HG02588 (cell line): ENCODE measurements around the gene FRMD4A.

Experiments used
- ATAC-seq: cut with Tn5 transposase; IDR thresholded peaks from one replicate; pipeline ENCODE4 v1.9.1; 2021; ENCODE audit warnings: mild to moderate bottlenecking, moderate library complexity; ENCODE audit not compliant: unreplicated experiment

Gene FRMD4A

DNA sequence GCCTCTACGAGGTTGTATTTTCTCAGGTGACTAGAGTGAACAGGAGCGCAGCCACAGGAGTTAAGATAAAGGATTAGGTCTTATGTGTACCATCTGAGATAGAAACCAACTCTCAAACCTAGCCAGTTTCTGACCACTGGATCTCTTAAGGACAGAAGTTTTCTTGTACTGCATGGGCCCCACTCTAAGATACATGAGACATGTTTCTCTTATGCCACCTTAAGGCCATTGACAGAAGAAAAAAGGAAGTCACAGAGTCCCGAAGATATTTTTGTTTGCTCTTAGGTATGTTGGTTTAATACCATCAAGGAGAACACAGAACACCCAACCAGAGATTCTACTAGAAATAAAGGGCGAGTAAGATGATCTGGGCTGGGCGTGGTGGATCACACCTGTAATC is 335.8 kb downstream of the FRMD4A start:
- no peak for ATAC-seq

DNA sequence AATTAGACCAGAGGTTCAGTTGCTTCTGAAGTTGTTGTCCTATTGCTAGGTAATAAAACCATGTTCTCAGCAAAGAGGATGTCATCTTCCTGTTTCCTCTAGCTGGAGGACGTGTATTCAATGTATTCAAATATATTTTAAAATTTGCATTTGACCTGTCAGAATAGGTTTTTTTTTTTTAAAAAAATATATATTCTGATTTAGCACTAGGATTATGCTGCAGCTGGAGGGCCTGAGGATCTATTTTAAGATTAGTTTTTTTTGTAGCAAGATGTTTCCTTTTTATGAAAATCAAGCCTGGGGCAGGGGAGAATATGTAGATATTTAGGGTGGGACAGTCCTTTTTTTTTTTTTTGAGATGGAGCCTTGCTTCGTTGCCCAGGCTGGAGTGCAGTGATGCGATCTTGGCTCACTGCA is 337.0 kb downstream of the FRMD4A start:
- ATAC-seq: no peak

DNA sequence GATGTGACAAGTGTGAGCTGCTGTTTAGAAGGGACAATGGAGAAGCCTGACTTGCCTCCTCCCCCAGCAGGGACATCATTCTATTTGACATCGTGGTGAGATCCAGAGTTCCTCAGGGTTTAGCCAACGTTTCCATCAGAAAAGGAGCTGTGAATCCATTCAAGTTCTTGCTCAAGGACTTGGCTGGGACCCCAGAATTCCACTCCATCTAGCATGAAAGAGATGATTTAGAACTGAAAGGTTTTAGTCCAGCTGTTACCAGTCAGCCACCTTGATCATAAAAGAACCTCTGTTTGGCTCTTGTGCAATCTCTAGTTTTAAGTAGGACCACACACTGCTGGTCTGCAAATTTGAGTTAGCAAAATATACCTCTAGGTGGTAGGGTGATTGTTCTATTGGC is 337.6 kb downstream of the FRMD4A start:
- no peak for ATAC-seq

DNA sequence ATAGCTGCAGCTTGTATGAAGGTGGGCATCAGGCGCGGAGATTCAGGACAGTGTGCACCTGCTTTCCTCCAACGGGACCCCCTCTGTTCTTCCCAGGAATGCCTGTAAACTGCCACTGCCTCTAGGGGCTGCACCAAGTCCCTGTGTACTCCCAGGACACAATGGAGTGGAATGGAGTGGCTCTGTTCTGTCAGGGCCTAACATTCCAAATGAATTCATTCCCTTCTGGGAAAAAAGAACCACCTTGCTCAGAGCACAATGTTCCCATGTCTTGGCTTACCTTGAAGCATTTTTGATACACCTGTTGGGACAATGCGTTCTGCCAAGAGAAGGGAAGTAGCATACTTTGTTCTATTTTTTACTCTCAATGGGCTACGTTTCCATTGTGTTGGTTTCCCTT is 339.4 kb downstream of the FRMD4A start:
- ATAC-seq: no peak

DNA sequence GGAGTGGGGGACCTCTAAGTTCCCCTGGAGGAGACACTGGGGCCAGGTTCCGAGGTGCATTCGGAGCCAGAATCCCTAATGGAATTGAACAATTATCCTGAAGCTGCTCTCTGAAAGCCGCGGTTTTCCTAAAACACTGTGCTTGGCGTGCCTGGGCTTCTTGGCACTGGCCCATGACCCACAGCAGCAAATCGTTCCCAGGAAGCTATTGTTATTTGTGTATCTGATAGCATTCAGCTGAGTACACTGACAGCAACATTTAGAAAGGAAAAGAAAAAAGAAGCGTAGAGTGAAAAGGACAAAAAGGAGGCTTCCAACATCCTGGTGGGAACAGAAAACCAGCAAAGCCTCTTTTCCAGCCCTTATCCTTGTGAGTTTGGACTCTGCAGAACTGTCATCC is 339.8 kb downstream of the FRMD4A start:
- ATAC-seq: no peak

DNA sequence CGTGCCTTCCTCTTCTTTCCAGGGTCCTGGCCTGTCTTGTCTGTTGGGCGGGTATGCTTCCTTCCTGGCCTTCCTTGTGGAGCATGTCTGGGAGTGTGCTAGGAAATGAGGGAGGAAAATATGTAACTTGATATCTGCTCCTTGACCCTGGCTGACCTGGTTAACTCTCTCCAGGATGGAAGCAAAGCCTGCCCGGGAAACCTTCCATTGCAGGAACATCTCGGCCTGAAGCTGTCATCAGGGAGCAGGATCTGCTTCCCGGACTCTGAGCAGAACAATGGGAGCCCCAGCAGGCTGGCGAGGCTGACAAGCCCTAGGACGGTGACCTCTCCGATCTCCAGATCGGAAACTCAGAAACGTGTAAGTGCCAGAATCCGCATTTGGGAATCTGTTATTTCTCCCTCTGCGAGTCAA is 340.3 kb downstream of the FRMD4A start:
- ATAC-seq: no peak

DNA sequence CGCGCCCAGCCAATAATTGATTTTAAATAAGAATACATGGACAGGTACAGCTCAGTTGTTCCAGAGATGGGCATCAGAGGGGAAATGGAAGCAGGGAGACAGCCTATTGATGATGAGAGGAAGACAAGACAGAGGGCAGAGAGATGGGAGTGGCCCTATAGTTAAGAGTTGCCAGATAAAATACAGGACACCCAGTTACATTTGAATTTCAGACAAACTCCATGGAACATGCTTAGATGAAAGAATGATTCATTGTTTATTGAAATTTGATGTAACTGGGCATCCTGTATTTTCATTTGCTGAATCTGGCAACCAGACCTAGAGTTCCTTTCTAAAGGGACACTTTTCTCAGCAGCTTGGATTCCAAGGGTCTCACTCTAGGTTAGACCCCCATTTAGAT is 341.1 kb downstream of the FRMD4A start:
- no peak for ATAC-seq

DNA sequence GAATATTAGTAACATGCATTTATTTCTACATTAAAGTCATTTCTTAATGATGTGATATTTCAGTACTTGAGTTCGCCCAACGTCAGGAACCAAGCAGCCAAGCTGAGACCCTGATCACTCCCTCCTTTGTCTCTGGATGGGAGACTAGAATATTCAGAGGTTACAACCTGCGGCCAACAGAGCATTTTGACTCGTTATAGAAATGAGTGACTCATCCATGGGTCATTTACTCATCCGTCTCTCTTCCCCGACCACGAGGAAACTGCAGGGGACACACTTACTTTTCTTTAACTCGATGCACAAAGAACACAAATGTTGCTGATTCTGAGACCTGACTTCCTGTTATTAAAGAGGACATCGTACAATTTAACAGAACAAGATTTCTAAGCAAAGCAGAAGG is 343.3 kb downstream of the FRMD4A start:
- ATAC-seq: no peak

DNA sequence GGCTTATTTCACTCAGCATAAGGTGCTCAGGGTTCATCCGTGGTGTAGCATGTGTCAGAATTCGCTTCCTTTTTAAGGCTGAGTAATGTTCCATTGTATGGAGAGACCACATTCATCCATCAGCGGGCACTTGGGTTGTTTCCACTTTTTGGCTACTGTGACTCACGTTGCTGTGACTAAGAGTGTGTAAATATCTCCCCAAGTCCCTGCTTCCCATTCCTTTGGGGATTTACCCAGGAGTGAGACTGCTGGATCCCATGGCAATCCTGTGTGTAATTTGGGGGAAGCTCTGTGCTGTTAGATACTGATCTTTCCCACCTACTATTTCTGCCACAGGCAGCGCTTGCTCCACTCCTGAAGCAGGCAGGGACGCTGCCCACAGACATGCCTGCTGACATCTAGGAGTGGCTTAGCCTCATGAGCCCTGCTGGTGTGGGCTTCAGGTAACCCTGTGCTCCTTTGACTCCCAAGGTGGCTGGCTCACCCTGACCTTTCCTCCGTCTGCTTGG is 346.0 kb downstream of the FRMD4A start:
- ATAC-seq: no peak

DNA sequence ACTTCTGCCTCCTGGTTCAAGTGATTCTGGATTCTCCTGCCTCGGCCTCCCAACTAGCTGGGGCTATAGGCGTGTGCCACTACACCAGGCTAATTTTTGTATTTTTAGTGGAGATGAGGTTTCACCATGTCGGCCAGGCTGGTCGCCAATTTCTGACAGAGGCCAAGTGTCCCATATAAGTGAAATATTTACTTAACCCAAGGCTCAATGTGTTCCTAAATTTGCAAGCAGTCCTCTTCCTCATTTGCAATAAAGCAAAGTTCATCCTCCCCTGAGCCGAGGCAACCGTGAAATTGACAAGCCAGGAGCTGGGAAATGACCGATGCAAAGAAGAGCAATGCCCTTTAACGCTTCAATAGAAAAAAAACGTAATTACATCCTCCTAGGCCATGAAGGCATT is 347.7 kb downstream of the FRMD4A start:
- no peak for ATAC-seq

DNA sequence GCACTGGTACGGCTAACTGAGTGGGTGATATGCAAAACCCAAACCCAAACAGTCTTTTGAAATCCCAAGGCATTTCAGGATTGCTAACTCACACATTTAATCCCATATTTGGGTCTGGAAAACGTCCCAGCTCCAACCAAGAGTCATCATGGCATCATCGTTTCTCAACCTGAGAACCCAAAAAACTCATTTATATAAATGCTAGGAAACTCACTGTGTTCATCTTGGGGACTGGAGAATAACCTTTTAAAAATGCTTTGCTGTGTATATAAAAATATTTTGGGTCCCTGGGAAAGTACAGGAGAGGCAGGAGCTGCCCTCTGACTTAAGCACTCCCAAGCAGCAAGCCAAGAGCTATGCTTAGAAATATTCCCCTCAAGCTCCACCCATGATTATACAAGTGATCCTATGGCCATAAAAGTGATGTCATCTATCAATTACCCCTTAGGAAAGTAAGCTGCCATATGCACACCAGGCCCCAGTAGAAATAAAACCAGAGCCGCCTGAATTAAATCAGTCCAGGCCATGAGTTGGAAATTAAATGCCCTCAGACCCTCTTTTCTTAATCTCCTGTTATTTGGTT is 352.1 kb downstream of the FRMD4A start:
- no peak for ATAC-seq

DNA sequence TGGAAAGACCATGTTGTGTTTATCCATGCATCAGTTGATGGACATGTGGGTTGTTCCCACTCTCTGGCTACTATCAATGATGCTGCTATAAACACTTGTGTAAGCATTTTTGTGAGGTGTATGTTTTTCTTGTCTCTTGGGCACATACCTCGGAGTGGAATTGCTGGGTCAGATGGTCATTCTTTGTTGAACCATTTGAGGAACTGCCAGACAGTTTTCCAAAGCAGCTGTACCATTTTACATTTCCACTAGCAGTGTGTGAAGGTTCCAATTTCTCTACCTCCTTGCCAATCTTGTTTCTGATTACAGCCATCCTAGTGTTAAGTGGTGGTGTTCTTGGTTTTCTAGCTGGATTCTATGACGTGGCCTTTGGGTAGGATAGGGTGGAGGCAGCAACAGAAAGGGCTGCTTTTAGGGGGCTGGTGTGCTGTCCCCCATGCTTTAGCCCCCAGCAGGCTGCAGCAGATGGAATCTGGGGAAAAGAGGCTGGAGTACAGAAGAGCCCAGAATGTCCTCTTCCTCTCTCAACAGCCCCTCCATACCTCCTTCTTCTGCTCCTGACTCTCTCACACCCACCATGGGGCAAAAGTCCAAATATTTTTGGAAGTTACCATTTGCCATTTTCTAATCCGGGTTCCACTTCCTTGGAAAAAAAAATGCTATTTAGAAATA is 352.7 kb downstream of the FRMD4A start:
- no peak for ATAC-seq

DNA sequence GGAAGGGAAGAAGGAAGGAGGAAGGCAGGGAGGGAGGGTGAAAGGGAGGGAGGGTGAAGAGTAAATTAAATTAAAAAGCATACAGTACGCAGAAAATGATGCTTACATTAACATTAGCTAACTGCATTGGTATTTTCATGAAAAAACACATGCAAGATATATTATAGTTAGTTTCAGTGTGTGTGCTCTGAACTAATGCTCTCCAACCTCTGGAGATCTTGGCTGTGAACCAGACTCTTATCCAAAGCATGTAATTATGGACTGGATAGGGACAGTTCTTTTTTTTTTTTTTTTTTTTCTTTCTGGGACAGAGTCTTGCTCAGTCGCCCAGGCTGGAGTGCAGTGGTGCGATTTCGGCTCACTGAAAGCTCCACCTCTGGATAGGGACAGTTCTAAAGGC is 357.0 kb downstream of the FRMD4A start:
- ATAC-seq: no peak

DNA sequence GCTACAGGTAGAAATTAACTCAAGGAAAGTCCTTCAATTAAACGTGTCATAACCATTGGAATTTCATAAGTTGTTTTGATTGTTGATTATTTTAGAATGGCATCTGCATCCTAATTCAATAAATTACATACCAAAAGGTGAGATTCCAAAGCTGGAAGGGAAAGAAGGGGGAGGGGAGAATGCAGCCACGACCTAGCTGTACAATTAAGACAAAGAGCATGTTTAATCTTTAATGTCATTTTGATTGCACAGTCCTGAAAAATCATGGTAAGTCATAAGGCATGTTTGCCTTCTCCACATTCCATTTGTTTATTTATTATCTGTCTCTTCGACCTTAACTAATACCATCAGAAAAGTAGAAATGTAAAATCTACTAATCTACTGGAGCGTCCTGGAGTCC is 358.1 kb downstream of the FRMD4A start:
- ATAC-seq: no peak

DNA sequence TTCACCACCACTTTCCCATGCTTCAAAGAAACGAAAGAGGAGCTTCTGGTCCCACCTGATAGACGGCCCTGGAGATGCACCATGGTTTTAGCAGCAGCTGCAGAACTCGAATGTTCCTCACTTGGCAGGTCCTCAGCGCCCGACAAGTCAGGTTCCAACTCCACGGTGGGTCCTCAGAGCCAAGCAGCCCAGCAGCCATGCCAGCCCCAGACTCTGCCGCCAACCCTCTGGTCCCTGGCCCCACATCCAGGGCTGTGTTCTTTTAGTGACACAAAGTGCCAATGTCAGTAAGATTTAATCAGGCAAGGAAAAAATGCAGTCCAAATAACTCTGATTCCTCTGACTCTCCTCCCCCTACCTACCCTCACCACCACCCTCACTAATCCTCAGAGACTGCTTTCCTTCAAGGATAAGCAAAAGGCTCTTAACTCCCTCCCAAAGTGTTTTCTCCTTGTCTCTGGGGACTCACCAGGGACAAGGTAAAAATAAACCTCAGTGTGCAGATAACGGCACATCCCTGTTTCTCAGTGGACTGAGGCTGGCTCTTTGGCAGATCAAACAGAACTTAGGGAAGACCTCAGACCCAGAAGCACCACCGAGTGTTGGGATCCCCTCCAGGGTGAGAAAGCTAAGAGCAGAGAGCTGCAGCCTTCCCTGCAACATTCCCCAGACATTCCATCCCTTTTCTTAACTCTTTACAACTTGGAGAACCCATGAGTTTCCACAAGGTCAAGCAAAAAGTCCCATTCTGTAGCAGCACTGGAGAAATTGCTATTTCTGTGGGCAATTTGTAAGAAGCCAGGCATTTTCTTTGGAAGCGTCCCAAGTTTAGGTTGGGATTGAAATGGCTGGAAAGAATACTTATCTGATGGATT is 358.9 kb downstream of the FRMD4A start:
- no peak for ATAC-seq

DNA sequence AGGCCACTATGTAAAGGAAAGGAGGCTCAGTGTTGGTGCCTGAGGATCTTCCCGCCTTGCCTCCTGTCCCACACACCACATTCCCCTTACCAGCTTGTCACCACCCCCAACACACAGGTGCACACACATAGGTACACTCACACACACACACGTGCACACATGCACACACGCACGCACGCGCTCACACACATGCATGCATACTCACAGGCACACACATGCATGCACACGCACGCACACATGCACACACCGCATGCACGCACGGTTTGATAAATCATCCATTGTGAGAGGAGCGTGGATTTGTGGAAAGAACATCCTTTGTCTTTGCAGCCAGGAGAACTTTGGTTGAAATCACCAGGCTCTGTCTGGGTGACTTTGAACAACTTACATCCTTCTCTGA is 359.8 kb downstream of the FRMD4A start:
- ATAC-seq: no peak

DNA sequence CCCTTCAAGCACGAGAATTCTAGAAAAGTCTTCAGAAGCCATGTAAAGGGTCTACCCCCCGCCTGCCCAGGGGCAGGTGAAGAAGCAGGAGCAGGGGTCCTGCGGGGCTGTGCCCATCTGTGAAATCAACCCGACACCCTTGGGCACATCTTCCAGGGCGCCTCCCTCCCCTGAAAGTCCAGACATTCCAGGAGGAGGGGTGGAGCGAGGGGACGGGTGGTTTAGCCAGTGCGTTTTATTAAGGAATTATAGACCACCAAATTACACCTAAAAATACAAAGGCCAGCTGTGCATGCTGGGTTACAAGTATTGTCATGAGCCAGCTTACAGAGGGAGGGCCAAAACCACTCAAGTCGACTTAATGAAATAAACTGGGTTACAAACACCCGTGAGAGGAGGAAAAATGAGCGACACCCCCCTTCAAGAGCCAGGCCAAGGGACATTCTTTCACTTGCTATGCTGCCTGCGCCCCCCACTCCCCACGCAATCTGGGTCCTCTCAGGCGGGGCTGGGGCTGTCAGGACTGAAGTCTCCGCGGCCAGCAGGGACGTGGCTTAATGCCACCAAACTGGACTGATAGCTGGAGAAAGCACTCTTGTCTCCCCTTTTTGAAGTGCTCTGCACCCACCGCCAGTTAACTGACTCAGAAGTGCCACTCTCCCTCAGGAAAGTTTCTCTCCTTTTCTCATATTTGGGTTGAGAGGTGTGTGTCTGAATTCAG is 360.3 kb downstream of the FRMD4A start:
- no peak for ATAC-seq

DNA sequence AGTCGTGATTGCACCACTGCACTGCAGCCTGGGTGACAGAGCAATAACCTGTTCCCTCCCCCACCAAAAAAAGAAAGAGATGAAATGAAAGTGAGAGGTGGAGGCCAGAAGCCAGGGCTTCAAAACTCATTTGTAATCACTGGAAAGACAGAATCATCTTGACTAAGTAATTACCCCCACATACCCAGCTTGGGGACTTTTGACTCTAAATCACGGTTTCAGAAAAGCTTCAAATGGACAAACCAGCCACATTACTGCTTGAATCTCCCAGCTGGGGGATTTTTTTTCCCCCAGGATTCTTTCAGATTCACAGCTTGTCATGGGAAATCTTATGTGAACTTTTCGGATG is 361.0 kb downstream of the FRMD4A start:
- no peak for ATAC-seq

DNA sequence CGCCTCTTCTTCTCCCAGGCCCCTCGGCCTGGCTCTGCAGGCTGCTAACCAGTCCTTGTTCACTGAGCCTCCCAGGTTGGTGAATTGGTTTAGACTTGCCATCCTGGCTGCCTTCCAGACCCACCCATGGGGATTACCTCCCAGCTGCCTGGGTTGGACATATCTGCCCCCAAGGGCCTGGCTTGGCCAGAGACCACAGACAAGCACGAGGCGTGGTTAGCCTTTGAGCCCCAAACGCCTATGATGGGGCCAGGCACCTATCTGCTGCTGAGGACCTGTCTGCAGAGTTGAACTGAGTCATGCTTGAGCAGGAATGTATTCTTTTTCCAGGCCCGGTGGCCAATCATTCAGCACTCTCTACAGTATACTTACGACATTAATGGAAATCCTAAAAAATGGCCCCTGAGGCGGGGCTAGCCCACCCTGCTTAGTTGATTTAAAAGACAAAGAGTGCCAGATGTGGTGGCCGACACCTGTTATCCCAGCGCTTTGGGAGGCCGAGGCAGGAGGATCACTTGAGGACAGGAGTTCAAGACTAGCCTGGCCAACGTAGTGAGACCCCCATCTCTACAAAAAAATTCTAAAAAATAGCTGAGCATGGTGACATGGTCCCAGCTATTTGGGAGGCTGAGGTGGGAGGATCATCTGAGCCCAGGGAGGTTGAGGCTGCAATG is 361.5 kb downstream of the FRMD4A start:
- no peak for ATAC-seq

DNA sequence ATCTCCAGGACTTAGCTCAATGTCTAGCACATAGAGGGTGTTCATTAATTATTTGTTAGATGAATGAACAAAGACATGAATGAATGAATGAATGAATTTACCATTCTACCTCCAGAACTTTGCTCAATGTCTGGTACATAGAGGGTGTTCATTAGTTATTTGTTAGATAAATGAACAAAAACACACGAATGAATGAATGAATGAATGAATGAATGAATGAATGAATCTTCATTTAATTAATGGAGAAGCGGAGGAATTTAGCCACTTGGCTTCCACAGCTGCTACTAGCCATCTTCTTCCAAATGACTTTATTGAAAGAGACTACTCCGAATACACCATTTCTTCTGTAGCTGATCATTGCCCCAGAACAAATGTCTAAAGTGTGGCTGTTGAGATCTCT is 368.9 kb downstream of the FRMD4A start:
- no peak for ATAC-seq

DNA sequence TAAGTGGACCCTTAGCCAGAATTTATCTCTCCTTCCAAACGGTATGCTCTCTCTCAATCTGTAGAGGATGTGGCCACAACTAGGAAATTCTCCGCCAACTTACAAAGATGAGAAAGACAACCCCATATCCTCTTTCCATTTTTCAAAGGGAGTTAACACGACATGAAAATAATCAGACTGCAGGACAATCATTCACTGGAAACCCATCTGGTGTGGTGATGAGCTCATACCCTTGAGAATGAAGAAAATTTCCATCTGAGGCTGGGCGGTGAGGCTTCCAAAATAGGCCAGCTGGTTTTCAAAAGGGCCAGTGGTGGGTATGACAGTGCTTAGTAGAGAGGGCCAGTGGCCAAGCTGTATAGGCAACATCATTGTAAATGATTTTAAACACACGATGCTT is 369.6 kb downstream of the FRMD4A start:
- no peak for ATAC-seq
